HepG2 (cell line): Measurements from ENCODE around the gene VEGFA. TPM values are rescaled to one million over a fixed set of nuclear protein-coding genes. Genes with fewer than 3 reads are reported as not detected.

ENCODE experiments used
- ATAC-seq: fragments of 200-7000 bp; cut with Tn5 transposase; 3 replicates; pipeline ENCODE4 v1.9.1; 2020; ENCODE audit warnings: mild to moderate bottlenecking, moderate library complexity
- BruUV-seq: library from RNA; stranded (reverse); fragments of 400-500 nt; replicated peaks from 2 replicates; lab custom pipeline; 2021; lab: Mats Ljungman, UMichigan
- CTCF ChIA-PET: fragments of 300-600 bp; formaldehyde crosslinking; extraction: SDS; loops from one replicate; lab custom pipeline; 2021; ENCODE audit warnings: low total read pairs, inconsistent platforms, low intra/inter-chr PET ratio; lab: Yijun Ruan, JAX
- POLR2A ChIA-PET: fragments of 350-600 bp; sonication (Branson Sonifier 250); formaldehyde crosslinking; loops from one replicate; lab custom pipeline; 2020; ENCODE audit warnings: antibody characterized with exemption, inconsistent platforms; lab: Yijun Ruan, JAX
- DNase-seq: peaks from one replicate; pipeline ENCODE4 v3.0.0-alpha.2; 2015; ENCODE audit warnings: low spot score
- FAIRE-seq: peaks from 3 replicates; lab custom pipeline; 2011; peaks lifted over from hg19 to GRCh38; lab: Jason Lieb, UNC
- H2AFZ ChIP-seq: one replicate; pipeline ENCODE4 v1.6.1; 2011; ENCODE audit warnings: low read length, inconsistent platforms
- H3K27ac ChIP-seq: fragments of 300-600 bp; 3 replicates; pipeline ENCODE4 v1.8.0; 2011; ENCODE audit warnings: mixed run types, mild to moderate bottlenecking, mixed read lengths, low read length, inconsistent platforms; ENCODE audit not compliant: insufficient read depth; ENCODE audit errors: extremely low read length
- H3K27me3 ChIP-seq, 2 experiments: fragments of 200-600 bp in 1 of 2; 2 replicates in 1 of 2; 3 replicates in 1 of 2; pipeline versions ENCODE4 v1.6.0 to v1.8.0; 2011; ENCODE audit warnings: low read length in 2 of 2, mild to moderate bottlenecking in 2 of 2, moderate library complexity in 2 of 2, inconsistent platforms in 1 of 2; ENCODE audit not compliant: insufficient read depth in 2 of 2, control insufficient read depth in 1 of 2
- H3K36me3 ChIP-seq, 2 experiments: fragments of 200-600 bp in 1 of 2; replicated peaks in 1 of 2; 2 replicates in 1 of 2; 3 replicates in 1 of 2; pipeline versions ENCODE4 v1.5.1 to v1.8.0; 2011; ENCODE audit warnings: low read length in 2 of 2, inconsistent platforms in 1 of 2; ENCODE audit not compliant: insufficient read depth in 2 of 2, control insufficient read depth in 1 of 2
- H3K4me1 ChIP-seq: 2 replicates; pipeline ENCODE4 v1.5.1; 2012; ENCODE audit warnings: low read length, inconsistent platforms; ENCODE audit not compliant: insufficient read depth
- H3K4me2 ChIP-seq: 2 replicates; pipeline ENCODE4 v1.6.0; 2011; ENCODE audit warnings: low read depth, low read length, inconsistent platforms
- H3K4me3 ChIP-seq, 3 experiments: fragments of 200-600 bp in 1 of 3; sonication (generic), shearing (Covaris generic) in 1 of 3; replicated peaks in 1 of 3; 2 replicates each; pipeline ENCODE4 v1.5.1; 2011 to 2016; ENCODE audit warnings: low read length in 3 of 3, inconsistent platforms in 2 of 3, low read depth in 2 of 3, mild to moderate bottlenecking in 2 of 3, control low read depth in 1 of 3, mixed read lengths in 1 of 3; ENCODE audit not compliant: insufficient read depth in 1 of 3
- H3K79me2 ChIP-seq: one replicate; pipeline ENCODE4 v1.6.1; 2011; ENCODE audit warnings: low read length, inconsistent platforms; ENCODE audit not compliant: insufficient read depth
- H3K9ac ChIP-seq: 2 replicates; pipeline ENCODE4 v1.6.0; 2011; ENCODE audit warnings: mild to moderate bottlenecking, low read depth, low read length, inconsistent platforms; ENCODE audit not compliant: insufficient read depth
- H3K9me3 ChIP-seq: 2 replicates; pipeline ENCODE4 v1.5.1; 2012; ENCODE audit warnings: mild to moderate bottlenecking, low read length
- H4K20me1 ChIP-seq: 2 replicates; pipeline ENCODE4 v1.6.0; 2011; ENCODE audit warnings: inconsistent platforms, mild to moderate bottlenecking, low read length, moderate library complexity; ENCODE audit not compliant: insufficient read depth
- ADNP ChIP-seq: sonication (generic); formaldehyde crosslinking; IDR thresholded peaks from 2 replicates; pipeline ENCODE4 v1.4.0; 2020; ENCODE audit warnings: missing genetic modification reagents
- CCAR2 ChIP-seq: fragments of 200-400 bp; formaldehyde crosslinking; optimal IDR thresholded peaks from 2 replicates; pipeline ENCODE3; 2018; ENCODE audit warnings: low read depth, mild to moderate bottlenecking, low read length, moderate library complexity
- CEBPG ChIP-seq: IDR thresholded peaks from 2 replicates; pipeline ENCODE4 v1.6.1; 2016
- CHCHD3 ChIP-seq: sonication (generic); formaldehyde crosslinking; IDR thresholded peaks from 2 replicates; pipeline ENCODE4 v1.8.0; 2022; ENCODE audit warnings: mild to moderate bottlenecking, missing genetic modification reagents, moderate library complexity
- GATAD1 ChIP-seq: IDR thresholded peaks from 2 replicates; pipeline ENCODE4 v1.6.1; 2016; ENCODE audit warnings: missing genetic modification reagents, missing compliant biosample characterization
- HIVEP1 ChIP-seq: sonication (generic); formaldehyde crosslinking; IDR thresholded peaks from 2 replicates; pipeline ENCODE4 v1.4.0; 2020; ENCODE audit warnings: mild to moderate bottlenecking, missing genetic modification reagents
- KLF16 ChIP-seq, 2 experiments: sonication (generic) in 1 of 2; formaldehyde crosslinking in 1 of 2; IDR thresholded peaks; 2 replicates each; pipeline versions ENCODE4 v1.6.1 to v1.8.0; 2016 to 2023; ENCODE audit warnings: missing genetic modification reagents in 2 of 2, missing compliant biosample characterization in 1 of 2
- PAX8 ChIP-seq: sonication (generic); formaldehyde crosslinking; IDR thresholded peaks from 2 replicates; pipeline ENCODE4 v1.8.0; 2022; ENCODE audit warnings: mild to moderate bottlenecking, missing genetic modification reagents, borderline replicate concordance
- SMAD3 ChIP-seq: sonication (generic); formaldehyde crosslinking; IDR thresholded peaks from 2 replicates; pipeline ENCODE4 v1.4.0; 2020; ENCODE audit warnings: missing genetic modification reagents
- SRY ChIP-seq: sonication (generic); formaldehyde crosslinking; IDR thresholded peaks from 2 replicates; pipeline ENCODE4 v1.8.0; 2022; ENCODE audit warnings: mild to moderate bottlenecking, missing genetic modification reagents
- ZNF121 ChIP-seq: sonication (generic); formaldehyde crosslinking; IDR thresholded peaks from 2 replicates; pipeline ENCODE4 v1.5.0; 2020; ENCODE audit warnings: mild to moderate bottlenecking, missing genetic modification reagents
- ZNF333 ChIP-seq: sonication (generic); formaldehyde crosslinking; IDR thresholded peaks from 2 replicates; pipeline ENCODE4 v1.4.0; 2020; ENCODE audit warnings: mild to moderate bottlenecking, missing genetic modification reagents, borderline replicate concordance
- ZNF652 ChIP-seq: IDR thresholded peaks from 2 replicates; pipeline ENCODE4 v1.6.1; 2016; ENCODE audit warnings: low read depth, borderline replicate concordance
- ZSCAN12 ChIP-seq: sonication (generic); formaldehyde crosslinking; IDR thresholded peaks from 2 replicates; pipeline ENCODE4 v1.9.0; 2021; ENCODE audit warnings: mild to moderate bottlenecking, missing genetic modification reagents
- WGBS: methylation state at CpG from one replicate; pipeline ENCODE4 v1.1.6; 2017; ENCODE audit warnings: low lambda C conversion rate; 5-methylcytosine and 5-hydroxymethylcytosine counted together
- in situ Hi-C: cut with HindIII; loops from 2 replicates; pipeline ENCODE4 v1.10.0; 2017; ENCODE audit warnings: low pct_unique_long_range_greater_than_20kb; ENCODE audit not compliant: extremely low pct_ligation_motif_present
- intact Hi-C: fragments of 100-400 bp; cut with micrococcal nuclease; formaldehyde crosslinking; loops from one replicate; pipeline ENCODE4 v1.10.0; 2022; ENCODE audit not compliant: unreplicated experiment
- polyA plus RNA-seq, 8 experiments: library from polyadenylated mRNA; depleted of rRNA in 3 of 8; stranded (reverse) in 7 of 8; unstranded in 1 of 8; fragments of >200 nt; fragmentation: Illumina TruSeq in 4 of 8; extraction: Trizol in 4 of 8; gene quantifications; 2 replicates each; pipeline versions ENCODE4 v1.2.1 to v1.2.3, GENCODE V29; 2011 to 2016; ENCODE audit warnings: low read depth in 4 of 8, missing spikeins in 1 of 8, mixed read lengths in 1 of 8; ENCODE audit not compliant: insufficient read depth in 1 of 8
- total RNA-seq, 5 experiments: library from RNA; depleted of rRNA; stranded (reverse); fragments of >200 nt; fragmentation: Illumina TruSeq; extraction: Trizol; gene quantifications; 2 replicates each; pipeline ENCODE4 v1.2.3, GENCODE V29; 2016; ENCODE audit warnings: low read depth in 1 of 5
- TF ChIP-seq, protein P1 (sequence below), 2 experiments: IDR thresholded peaks; 2 replicates each; pipeline ENCODE4 v1.6.1; 2011 to 2012; ENCODE audit warnings: low read length in 2 of 2, borderline replicate concordance in 1 of 2, low read depth in 1 of 2, mild to moderate bottlenecking in 1 of 2, moderate library complexity in 1 of 2
- TF ChIP-seq, protein P2 (sequence below): sonication (generic); formaldehyde crosslinking; IDR thresholded peaks from 2 replicates; pipeline ENCODE4 v1.4.0; 2020; ENCODE audit warnings: missing genetic modification reagents

VEGFA gene
- total and polyA plus RNA-seq, 2 of the 13 experiments (the other 11 are each of a cell fraction or from before 2014, with no cell fraction given), result 68.1 to 629 TPM

DNA sequence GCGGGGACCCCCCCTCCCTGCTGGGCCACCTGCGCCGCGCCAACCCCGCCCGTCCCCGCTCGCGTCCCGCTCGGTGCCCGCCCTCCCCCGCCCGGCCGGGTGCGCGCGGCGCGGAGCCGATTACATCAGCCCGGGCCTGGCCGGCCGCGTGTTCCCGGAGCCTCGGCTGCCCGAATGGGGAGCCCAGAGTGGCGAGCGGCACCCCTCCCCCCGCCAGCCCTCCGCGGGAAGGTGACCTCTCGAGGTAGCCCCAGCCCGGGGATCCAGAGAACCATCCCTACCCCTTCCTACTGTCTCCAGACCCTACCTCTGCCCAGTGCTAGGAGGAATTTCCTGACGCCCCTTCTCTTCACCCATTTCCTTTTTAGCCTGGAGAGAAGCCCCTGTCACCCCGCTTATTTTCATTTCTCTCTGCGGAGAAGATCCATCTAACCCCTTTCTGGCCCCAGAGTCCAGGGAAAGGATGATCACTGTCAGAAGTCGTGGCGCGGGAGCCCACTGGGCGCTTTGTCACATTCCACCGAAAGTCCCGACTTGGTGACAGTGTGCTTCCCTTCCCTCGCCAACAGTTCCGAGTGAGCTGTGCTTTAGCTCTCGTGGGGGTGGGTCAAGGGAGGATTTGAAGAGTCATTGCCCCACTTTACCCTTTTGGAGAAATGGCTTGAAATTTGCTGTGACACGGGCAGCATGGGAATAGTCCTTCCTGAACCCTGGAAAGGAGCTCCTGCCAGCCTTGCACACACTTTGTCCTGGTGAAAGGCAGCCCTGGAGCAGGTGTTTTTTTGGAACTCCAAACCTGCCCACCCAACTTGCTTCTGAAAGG is 2.1 kb downstream of the VEGFA start:
- 0% methylated on average over 18 of the region's 48 CpGs for WGBS
- POLR2A ChIA-PET, result interaction anchor here (0.8 to 4.0 kb wide), 11 partner anchors 11 to 356 kb away, joined by 3 to 66 read pairs (median 7); partner anchors contain the start of gene TMEM63B
- intact Hi-C loops, result loop anchor here (5.0 kb wide), 1 partner anchor 85 kb away; no protein-coding TSS in a partner anchor
- TF ChIP-seq ZNF652 (CRISPR knock-in tag), result no peak
- no peak for TF ChIP-seq ZNF121 (CRISPR knock-in tag)
- TF ChIP-seq KLF16 (CRISPR knock-in tag; IDR thresholded peaks at IDR 0.05), result peak in 1 of 2 experiments; percentile 54; a peak in 1 of 4 replicates
- no peak for TF ChIP-seq HIVEP1 (CRISPR knock-in tag)
- TF ChIP-seq, protein P1, sequence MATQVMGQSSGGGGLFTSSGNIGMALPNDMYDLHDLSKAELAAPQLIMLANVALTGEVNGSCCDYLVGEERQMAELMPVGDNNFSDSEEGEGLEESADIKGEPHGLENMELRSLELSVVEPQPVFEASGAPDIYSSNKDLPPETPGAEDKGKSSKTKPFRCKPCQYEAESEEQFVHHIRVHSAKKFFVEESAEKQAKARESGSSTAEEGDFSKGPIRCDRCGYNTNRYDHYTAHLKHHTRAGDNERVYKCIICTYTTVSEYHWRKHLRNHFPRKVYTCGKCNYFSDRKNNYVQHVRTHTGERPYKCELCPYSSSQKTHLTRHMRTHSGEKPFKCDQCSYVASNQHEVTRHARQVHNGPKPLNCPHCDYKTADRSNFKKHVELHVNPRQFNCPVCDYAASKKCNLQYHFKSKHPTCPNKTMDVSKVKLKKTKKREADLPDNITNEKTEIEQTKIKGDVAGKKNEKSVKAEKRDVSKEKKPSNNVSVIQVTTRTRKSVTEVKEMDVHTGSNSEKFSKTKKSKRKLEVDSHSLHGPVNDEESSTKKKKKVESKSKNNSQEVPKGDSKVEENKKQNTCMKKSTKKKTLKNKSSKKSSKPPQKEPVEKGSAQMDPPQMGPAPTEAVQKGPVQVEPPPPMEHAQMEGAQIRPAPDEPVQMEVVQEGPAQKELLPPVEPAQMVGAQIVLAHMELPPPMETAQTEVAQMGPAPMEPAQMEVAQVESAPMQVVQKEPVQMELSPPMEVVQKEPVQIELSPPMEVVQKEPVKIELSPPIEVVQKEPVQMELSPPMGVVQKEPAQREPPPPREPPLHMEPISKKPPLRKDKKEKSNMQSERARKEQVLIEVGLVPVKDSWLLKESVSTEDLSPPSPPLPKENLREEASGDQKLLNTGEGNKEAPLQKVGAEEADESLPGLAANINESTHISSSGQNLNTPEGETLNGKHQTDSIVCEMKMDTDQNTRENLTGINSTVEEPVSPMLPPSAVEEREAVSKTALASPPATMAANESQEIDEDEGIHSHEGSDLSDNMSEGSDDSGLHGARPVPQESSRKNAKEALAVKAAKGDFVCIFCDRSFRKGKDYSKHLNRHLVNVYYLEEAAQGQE (IDR thresholded peaks at IDR 0.05; ENCODE audit: borderline replicate concordance in 1 of 2, low read depth in 1 of 2, low read length in 2 of 2), result 0 out of 4 replicates have a peak, but pooled peaks of 1 of the 2 experiments have one; percentile 16
- TF ChIP-seq CEBPG (CRISPR knock-in tag), result peak; percentile 84
- TF ChIP-seq ADNP (CRISPR knock-in tag), result 0 out of 2 replicates have a peak, but pooled peaks have one; percentile 29
- TF ChIP-seq CHCHD3 (CRISPR knock-in tag), result no peak
- no peak; the same call in 1 of the 2 replicates for TF ChIP-seq SRY (CRISPR knock-in tag)
- TF ChIP-seq PAX8 (CRISPR knock-in tag), result peak; percentile 23; the same call in 1 of the 2 replicates
- peak; percentile 15 for TF ChIP-seq CCAR2
- TF ChIP-seq, protein P2, sequence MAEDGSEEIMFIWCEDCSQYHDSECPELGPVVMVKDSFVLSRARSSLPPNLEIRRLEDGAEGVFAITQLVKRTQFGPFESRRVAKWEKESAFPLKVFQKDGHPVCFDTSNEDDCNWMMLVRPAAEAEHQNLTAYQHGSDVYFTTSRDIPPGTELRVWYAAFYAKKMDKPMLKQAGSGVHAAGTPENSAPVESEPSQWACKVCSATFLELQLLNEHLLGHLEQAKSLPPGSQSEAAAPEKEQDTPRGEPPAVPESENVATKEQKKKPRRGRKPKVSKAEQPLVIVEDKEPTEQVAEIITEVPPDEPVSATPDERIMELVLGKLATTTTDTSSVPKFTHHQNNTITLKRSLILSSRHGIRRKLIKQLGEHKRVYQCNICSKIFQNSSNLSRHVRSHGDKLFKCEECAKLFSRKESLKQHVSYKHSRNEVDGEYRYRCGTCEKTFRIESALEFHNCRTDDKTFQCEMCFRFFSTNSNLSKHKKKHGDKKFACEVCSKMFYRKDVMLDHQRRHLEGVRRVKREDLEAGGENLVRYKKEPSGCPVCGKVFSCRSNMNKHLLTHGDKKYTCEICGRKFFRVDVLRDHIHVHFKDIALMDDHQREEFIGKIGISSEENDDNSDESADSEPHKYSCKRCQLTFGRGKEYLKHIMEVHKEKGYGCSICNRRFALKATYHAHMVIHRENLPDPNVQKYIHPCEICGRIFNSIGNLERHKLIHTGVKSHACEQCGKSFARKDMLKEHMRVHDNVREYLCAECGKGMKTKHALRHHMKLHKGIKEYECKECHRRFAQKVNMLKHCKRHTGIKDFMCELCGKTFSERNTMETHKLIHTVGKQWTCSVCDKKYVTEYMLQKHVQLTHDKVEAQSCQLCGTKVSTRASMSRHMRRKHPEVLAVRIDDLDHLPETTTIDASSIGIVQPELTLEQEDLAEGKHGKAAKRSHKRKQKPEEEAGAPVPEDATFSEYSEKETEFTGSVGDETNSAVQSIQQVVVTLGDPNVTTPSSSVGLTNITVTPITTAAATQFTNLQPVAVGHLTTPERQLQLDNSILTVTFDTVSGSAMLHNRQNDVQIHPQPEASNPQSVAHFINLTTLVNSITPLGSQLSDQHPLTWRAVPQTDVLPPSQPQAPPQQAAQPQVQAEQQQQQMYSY (CRISPR knock-in tag), result 0 out of 2 replicates have a peak, but pooled peaks have one; percentile 9
- no peak for TF ChIP-seq ZNF333 (CRISPR knock-in tag)
- TF ChIP-seq SMAD3 (CRISPR knock-in tag), result peak; percentile 53; the same call in 1 of the 2 replicates
- 0 out of 2 replicates have a peak, but pooled peaks have one; percentile 9 for TF ChIP-seq ZSCAN12 (CRISPR knock-in tag)
- TF ChIP-seq GATAD1, result no peak

More for the DNA sequence above, 2.1 kb downstream of the VEGFA start:
- Histone ChIP-seq H3K36me3 (peaks cover 14 to 35% of the 10 kb centered on the region in 2 experiments), H3K4me3 (peak overlapping the region; percentile 90 to 98 (median 95)), H3K4me2 (peak overlapping the region; percentile 95), H3K27ac (peak overlapping the region; percentile 86), H3K9me3 (no peaks in the 10 kb centered on the region), H3K9ac (peak overlapping the region; percentile 97), H3K27me3 (no peaks in the 10 kb centered on the region; a peak in 1 of 5 replicates), H3K4me1 (peaks cover 64% of the 10 kb centered on the region), H4K20me1 (peaks cover 58% of the 10 kb centered on the region), H2AFZ (no peak overlapping the region), H3K79me2 (peaks cover 69% of the 10 kb centered on the region)
- TSS peak; percentile 55 for BruUV-seq
- DNase-seq (peak; percentile 51), ATAC-seq (peak; percentile 7), FAIRE-seq (no peak)
- in situ Hi-C loops, result loop anchor here (5.0 kb wide), 3 partner anchors 35 to 305 kb away; no protein-coding TSS in a partner anchor
- CTCF ChIA-PET, result interaction anchor here (1.7 to 3.2 kb wide), 3 partner anchors 45 to 105 kb away, joined by 7 to 20 read pairs (median 7); no protein-coding TSS in a partner anchor
